ENCODE data around the gene TRAPPC5. TPM values are rescaled to one million over a fixed set of nuclear protein-coding genes. Genes with fewer than 3 reads are reported as not detected.

TRAPPC5 gene
- total RNA-seq, 1 donor from 2014 or later = 58.0 TPM

DNA sequence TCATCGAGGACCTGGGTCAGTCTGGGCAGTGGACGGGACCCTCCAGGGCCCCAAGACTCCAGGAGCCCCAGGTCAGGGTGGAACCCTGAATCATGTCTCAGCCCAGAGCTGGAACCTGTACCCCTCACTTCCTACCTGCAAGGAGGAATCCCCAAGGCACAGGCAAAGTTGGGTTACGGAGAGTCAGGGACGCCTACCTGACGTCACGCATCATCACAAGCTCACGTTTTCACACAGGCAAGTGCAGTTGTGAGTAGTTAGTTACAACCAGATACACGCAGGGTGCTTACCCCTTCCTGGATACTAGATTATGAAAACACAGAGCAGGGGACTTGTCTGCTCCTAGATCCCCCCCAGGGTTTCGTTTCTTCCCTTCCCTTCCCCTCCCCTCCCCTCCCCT, 9.8 kb upstream of the TRAPPC5 start:
- ATAC-seq = no peak
- DNase-seq (ENCODE audit: low spot score) = no peak
- intact Hi-C loops (cut with DNase I) = no loop called here

DNA sequence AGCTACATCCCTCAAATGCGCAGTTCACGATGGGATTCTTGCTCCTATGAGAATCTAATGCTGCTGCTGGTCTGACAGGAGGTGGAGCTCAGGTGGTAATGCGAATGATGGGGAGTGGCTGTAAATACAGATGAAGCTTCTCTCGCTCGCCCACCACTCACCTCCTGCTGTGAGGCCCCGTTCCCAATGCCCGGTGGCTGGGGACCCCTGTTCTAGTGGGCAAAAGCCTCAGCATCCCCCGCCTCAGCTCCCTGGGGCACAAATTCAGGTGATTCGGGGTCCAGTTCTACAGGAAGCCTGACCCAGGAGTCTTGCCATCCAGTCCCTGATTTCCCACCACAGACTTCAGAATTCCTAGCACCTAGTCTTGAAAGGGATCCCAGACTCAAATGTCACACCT, 8.1 kb upstream of the TRAPPC5 start:
- DNase-seq (ENCODE audit: low spot score) (no peak), ATAC-seq (no peak)
- intact Hi-C loops (cut with DNase I) = no loop called here

DNA sequence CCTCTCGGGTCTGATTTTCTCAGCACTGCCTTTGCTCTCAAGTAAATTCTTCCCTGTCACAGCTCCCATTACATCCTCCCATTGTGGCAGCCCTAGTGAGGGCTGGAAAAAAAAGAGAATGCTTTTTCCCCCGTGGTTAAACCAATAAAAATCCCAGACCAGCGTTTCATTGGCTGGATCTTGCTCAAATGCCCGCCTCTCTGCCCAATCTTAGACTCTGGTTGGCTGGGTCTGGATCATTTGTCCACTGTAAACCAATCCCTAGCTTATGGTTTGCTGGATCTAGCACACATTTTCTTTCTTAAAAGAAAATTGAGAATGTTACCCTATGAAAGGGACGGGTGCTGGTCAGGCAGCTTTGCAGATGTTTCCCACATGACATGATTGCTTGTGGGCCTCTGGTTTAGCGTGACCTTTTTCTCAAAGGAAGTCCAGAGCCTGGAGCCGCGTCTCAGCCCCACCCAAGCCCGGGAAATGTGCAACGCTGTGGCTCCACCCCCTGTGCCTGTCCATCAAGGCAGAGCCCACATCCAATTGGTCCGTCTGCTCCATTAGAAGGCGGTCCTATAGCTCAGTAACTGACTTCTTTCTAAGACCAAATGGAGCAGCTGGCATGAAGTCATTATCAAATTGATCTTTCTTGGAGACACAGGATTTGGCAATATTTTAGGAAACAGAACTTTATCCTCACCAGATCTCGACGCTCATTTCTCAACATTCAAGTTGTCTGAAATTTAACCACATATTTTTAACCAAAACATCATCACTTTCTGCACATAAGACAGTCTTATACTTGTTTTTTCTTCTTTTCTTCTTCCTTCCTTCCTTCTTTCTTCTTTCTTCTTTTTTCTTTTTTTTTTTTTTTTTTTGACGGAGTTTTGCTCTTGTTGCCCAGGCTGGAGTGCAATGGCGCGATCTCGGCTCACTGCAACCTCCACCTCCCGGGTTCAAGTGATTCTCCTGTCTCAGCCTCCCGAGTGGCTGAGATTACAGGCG, 6.3 kb upstream of the TRAPPC5 start:
- peak; percentile 71 for DNase-seq (ENCODE audit: low spot score)

DNA sequence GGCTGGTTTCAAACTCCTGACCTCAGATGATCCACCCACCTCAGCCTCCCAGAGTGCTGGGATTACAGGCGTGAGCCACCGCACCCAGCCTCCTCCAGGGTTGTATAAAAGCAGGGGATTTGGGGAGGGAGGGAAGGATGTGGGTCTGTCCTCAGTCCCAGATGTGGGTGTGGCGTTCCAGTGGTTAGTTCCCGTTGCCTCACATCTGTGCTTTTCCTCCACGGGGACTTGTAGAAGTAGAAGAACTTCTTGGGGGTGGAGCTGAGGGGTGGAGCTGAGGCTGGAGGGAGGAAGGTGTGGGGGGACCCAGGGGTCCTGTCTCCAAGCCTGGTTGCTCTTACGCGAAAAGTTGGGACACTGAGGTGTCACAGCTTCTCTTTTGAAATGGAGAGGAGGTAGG, 4.3 kb upstream of the TRAPPC5 start:
- intact Hi-C loops (cut with DNase I) = no loop called here
- ATAC-seq = no peak
- DNase-seq (ENCODE audit: low spot score) = no peak

More for the DNA sequence above, 6.3 kb upstream of the TRAPPC5 start:
- peak; percentile 78 for ATAC-seq
- intact Hi-C loops (cut with DNase I) = no loop called here

DNA sequence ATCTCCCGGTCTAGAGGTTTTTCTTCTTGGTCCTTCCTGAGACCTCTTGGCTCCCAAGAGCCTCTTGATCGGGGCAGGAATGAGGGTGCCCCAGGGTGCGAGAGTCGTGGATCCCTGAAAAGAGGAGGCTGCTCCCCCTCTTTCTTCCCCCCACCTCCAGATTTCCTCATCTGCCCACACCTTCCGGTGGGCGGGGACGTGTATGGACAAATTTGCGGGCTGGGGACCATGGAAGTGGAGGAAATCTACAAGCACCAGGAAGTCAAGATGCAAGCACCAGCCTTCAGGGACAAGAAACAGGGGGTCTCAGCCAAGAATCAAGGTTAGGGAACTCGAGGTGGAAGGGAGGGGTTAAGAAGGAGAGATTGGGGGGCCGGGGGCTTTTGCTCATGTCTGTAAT, 3.8 kb upstream of the TRAPPC5 start, which contains the start of gene MCEMP1:
Gene MCEMP1, plus strand, starts transcription at position 237 of the 400 bp plus-strand sequence. Its CDS starts 31 bp downstream, at position 268.
- intact Hi-C loops (cut with DNase I) = no loop called here
- no peak for DNase-seq (ENCODE audit: low spot score)
- ATAC-seq = no peak

DNA sequence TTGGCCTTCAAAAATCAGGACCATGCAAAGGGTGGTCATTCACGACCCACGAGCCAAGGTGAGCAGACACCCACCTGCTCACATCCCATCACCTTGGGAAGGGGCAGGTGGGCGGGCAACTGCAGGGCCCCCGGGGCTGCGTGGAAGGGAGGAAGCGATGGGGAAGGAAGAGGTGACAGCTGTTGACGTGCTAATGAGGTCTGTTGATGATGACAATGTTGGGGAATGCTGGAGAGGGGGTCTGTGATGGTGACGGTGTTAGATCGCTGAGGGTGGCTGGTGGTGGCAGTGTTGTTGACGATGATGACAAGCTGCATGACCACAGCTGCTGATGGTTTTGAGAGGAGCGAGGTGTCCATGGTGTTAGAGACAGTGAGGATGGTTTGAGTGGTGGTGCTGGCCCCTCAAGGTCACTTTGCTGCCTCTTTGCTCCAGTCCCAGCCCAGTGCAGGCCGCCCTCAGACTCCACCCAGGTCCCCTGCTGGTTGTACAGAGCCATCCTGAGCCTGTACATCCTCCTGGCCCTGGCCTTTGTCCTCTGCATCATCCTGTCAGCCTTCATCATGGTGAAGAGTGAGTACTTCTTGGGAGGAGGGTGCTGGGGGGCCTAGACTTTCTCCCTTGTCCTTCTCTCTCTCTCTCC, 2.8 kb upstream of the TRAPPC5 start:
- ATAC-seq (no peak), DNase-seq (ENCODE audit: low spot score) (no peak)
- intact Hi-C loops (cut with DNase I) = no loop called here

DNA sequence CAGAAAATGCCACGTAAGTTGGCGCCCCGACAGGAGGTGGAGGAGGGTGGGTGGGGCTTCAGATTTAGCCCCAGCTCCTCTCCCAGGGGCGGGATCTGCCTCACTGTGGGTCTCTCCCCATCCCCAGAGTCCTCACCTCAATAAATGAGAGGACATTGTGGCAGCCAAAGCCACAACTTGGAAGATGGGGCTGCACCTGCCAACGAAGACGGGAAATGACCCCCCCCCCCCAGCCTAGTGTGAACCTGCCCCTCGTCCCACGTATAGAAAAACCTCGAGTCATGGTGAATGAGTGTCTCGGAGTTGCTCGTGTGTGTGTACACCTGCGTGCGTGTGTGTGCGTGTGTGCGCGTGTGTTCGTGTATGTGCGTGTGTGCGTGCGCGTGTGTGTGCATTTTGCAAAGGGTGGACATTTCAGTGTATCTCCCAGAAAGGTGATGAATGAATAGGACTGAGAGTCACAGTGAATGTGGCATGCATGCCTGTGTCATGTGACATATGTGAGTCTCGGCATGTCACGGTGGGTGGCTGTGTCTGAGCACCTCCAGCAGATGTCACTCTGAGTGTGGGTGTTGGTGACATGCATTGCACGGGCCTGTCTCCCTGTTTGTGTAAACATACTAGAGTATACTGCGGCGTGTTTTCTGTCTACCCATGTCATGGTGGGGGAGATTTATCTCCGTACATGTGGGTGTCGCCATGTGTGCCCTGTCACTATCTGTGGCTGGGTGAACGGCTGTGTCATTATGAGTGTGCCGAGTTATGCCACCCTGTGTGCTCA, 1.5 kb upstream of the TRAPPC5 start:
- ATAC-seq (no peak), DNase-seq (ENCODE audit: low spot score) (no peak)
- intact Hi-C loops (cut with DNase I) = no loop called here

DNA sequence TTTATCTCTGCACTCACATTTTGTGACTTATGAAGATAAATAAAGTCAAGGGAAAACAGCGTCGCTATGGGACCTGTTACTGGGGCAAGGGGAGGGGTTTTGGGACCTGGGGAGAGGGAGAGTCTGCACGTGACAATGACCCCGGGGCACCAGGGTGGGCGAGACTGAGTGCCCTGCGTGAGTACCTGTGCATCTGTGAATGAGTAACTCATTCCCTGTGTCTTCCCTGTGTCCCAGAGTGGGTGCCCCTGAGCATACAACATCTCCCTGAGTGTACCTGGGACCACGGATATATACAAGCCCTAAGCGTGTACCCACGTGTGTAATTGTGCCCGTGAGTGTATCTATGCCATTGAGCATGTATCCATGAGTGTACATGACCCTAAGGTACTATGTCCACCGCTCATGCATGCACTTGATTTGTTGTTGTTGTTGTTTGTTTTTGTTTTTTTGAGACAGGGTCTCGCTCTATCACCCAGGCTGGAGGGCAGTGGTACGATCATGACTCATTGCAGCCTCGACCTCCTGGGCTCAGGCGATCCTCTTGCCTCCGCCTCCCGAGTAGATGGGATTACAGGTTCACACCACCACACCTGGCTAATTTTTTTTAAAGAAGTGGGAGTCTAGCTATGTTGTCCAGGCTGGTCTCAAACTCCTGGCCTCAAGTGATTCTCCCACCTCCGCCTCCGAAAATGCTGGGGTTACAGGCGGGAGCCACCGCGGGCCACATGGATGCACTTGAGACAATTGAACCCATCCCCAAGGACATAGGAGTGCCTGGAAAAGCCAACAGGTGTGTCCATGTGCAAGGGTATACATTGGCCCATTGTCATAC, 645 bp upstream of the TRAPPC5 start:
- ATAC-seq (no peak), DNase-seq (ENCODE audit: low spot score) (no peak)
- intact Hi-C loops (cut with DNase I) = no loop called here

DNA sequence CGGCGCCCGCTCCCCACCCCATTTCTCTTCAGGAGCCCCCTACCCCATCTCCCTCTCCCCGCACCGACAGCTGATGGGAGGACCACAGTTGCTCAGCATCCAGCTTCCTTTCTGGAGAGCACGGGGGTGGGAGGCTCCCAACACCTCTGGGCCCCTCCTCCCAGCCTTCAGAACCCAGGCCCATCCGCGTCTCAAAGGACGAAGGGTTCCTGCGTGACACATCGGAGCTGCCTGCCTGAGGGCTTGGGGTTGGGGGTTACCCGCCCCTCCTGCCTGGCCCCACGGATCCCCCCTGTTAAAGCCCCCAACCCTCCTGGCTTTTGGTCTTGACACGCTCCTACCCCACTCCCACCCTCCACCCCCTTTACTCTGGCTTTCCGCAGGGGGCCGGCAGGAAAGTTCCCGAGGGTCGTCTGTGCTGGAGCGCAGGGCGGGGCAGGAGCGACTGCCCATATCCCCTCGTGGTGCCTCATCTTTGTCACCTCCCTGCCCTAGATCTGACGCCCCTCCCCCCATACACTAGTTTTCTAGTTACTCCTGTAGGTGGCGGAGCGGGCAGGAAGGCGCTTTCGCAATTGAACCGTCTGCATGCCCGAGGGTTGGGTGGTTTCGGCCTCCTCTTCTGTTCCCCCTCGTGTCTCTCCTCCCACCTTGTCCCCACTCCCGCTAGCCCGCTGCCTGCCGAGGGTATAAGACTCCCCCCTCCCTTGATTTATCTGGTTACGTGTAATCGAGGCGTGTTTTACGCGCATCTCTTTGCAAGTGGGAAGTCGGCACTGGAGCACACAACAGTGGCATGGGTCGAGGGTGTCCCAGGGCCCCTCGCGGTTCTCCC, 924 bp downstream of the TRAPPC5 start:
- intact Hi-C loops (cut with DNase I) = no loop called here
- DNase-seq (ENCODE audit: low spot score) (peak; percentile 85), ATAC-seq (peak; percentile 86)

DNA sequence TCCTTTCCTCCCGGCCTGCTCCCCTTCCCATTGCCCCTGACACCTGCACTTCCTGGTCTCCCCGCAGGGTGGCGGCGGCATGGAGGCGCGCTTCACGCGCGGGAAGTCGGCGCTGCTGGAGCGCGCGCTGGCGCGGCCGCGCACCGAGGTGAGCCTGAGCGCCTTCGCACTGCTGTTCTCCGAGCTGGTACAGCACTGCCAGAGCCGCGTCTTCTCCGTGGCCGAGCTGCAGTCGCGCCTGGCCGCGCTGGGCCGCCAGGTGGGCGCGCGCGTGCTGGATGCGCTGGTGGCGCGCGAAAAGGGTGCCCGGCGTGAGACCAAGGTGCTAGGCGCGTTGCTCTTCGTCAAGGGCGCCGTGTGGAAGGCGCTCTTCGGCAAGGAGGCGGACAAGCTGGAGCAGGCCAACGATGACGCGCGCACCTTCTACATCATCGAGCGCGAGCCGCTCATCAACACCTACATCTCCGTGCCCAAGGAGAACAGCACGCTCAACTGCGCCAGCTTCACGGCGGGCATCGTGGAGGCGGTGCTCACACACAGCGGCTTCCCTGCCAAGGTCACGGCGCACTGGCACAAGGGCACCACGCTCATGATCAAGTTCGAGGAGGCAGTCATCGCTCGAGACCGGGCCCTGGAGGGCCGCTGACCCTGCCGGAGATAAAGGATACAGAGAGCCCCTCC, 1.7 kb downstream of the TRAPPC5 start:
- DNase-seq (ENCODE audit: low spot score) (no peak), ATAC-seq (no peak)
- intact Hi-C loops (cut with DNase I) = no loop called here

DNA sequence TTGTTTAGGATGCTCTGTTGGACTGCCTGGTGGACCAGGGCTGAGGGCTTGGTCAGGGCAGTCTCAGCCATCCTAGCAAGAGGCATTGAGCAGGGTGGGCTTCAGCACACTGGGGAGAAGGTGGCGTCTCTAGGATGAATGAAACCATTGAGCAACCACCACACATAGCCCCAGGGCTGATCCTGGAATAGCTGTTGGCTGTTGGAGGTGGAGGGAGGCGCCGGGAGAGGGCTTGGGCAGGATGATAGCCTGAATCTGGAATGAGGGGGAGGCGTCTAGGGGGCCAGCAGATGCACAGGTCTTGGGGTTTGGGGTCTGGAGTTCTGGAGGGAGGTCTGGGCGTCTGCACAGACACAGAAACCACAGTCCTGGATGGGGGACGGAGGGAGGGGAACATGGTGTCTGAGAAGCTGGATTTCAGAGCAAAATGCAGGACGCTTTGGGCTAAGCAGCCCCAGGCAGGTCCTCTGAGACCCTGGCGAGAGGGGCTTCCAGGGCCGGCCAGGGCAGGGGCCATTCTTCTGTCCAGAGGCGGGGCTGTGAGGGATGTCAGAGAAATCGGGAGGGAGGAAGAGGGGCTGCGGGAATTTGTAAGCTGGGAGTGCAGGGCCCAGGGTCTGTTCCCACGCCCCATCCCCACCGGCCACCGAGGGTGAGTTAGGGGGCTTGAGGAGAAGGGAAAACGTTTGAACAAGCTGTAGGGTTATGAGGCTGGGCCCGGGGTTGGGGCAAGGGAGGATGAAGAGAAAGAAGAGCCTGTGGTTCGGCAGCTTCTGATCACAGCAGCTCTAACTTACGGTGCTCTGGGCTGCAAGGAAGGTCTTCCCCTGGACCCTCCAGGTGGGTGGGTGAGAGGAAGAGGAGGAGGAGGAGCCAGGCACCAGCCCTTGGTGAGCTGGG, 5.2 kb downstream of the TRAPPC5 start:
- ATAC-seq (no peak), DNase-seq (ENCODE audit: low spot score) (no peak)
- intact Hi-C loops (cut with DNase I) = no loop called here

DNA sequence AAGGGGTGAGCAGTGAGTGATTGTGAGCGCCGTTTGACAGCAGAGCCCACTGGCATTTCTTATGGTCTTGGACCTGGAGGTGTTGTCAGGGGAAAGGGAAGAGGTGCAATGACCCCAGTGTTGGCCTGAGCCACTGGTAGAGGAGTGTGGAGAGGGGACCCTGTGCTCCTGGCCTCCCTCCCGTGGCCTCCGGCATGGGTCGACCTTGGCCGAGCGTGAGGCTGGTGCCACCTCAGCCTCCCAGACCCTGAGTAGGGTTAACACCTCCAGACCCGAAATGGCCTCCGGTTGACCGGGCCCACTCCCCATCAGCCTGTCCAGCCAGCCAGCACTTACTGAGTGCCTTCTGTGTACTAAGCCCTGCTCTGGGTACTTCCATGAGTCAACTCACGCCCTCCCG, 6.5 kb downstream of the TRAPPC5 start:
- intact Hi-C loops (cut with DNase I) = no loop called here

DNA sequence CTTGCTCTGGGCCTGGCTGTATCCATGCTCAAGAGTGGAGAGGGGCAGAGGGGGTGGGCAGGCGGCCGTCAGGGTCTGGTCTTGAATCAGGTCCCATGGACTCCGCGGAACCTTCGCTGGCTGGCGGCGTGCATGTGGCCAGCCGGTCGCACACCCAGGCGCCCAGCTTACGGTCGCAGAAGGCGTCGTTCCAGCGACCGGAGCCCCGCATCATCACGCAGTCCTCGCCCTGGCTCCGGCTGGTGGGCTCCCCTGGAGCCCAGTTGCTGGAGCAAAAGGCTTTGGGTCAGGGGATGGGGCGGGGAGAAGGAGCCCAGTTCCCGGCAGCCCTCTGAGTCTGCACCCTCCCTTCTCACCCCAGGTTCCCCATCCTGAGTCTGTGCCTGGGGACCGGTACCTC, 8.5 kb downstream of the TRAPPC5 start:
- DNase-seq (ENCODE audit: low spot score) (no peak), ATAC-seq (no peak)
- intact Hi-C loops (cut with DNase I) = no loop called here

More for the DNA sequence above, 6.5 kb downstream of the TRAPPC5 start:
- ATAC-seq = no peak
- no peak for DNase-seq (ENCODE audit: low spot score)

DNA sequence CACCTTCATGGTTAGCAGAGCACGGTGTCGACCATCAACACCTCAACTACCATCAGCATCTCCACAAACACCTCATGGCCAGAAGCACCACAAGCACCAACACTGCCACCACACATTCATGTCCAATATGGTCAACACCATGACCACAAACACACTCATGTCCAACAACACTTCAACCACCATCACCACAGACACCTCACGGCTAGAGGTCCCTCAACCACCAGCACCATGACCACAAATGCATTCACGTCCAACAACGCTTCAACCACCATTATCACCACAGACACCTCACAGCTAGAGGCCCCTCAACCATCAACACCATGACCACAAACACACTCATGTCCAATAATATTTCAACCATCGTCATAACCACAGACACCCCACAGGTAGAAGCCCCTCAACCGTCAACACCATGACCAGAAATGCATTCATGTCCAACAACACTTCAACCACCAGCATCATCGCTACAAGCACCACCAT, 10.2 kb downstream of the TRAPPC5 start:
- intact Hi-C loops (cut with DNase I) = no loop called here
- no peak for DNase-seq (ENCODE audit: low spot score)
- no peak for ATAC-seq

DNA sequence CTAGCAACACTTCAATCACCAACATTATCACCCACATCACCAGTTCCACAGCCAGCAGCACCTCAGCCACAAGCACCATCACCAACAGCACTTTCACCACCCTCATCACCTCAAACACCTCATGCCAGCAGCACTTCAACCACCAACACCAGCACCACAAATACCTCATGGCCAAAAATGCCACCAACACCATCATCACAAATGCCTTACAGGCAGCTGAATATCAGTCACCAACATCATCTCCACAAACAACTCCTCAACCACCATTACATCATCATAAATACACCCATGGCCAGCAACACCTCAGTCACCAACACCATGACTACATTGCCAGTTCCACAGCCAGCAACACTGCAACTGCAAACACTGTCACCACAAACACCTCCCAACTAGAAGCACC, 10.9 kb downstream of the TRAPPC5 start:
- DNase-seq (ENCODE audit: low spot score) = no peak
- no peak for ATAC-seq
- intact Hi-C loops (cut with DNase I) = no loop called here

DNA sequence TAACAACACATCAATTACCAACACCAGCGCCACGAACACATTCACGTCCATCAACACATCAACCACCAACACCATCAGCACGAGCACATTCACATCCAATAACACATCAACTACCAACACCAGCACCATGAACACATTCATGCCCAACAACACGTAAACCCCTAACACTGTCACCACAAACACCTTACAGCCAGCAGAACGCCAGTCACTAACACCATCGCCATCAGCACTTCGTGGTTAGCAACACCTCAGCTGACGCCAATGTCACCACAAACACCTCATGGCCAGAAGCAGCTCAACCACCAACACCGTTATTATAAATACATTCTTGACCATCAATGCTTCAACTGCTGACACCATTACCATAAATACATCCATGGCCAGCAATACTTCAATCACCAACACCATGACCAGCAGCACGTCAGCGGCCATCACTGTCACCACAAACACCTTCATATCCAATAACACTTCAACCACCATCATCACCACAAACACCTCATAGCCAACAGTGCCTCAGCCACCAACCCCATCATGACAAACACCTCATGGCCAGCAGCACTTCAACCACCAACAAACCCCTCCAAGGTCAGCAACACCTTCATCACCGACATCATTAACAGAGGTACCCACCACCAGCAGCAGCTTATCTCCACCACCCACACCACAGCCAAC, 11.9 kb downstream of the TRAPPC5 start:
- ATAC-seq (no peak), DNase-seq (ENCODE audit: low spot score) (no peak)
- intact Hi-C loops (cut with DNase I) = no loop called here

Data from sciatic nerve (tissue), 2 donors.